Erythroblast (primary cell): ENCODE results near the gene LUM.

ENCODE experiments used
- DNase-seq, 2 experiments: peaks; one replicate each; lab custom pipeline; 2025; lab: John Stamatoyannopoulos, UW
- GATA1 ChIP-seq: IDR thresholded peaks from 2 replicates; pipeline ENCODE4 v1.6.1; 2011; ENCODE audit warnings: low read depth, mild to moderate bottlenecking, control low read depth, low read length, moderate library complexity
- POLR2A ChIP-seq: IDR thresholded peaks from 2 replicates; pipeline ENCODE4 v1.6.1; 2011; ENCODE audit warnings: mild to moderate bottlenecking, low read length

Gene LUM

GRCh38 chr12:91074851-91075250, 36.4 kb downstream of the LUM start:
- DNase-seq: no peak

DNA sequence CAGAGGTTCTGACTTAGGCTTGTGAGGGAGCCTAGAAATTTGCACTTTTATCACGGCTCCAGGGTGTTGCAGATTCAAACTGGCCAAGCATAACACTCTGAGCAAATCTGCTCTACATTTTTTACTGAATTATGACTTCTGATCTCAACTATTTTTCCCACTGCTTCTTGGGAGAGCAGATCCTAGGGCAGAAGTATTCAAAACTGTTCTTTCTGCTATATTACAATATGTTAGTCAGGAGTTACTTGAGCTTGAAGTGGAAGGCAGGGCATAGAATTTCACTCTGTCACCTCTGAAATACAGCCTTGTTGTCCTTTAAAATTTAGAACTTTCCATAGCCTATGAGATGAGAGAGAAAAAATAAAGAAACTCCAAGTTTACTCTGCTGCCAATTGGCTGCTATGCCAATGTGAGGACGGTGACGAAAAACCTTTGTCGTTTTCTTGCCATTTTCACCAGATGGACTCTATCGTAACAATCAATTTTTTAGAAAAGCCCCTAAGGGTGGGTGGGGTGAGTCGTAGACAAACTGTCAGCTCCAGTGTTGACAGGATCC, 37.1 kb downstream of the LUM start:
- no peak for TF ChIP-seq POLR2A
- TF ChIP-seq GATA1: no peak
- no peak for DNase-seq

More at GRCh38 chr12:91074851-91075250, 36.4 kb downstream of the LUM start:
- no peak for TF ChIP-seq GATA1
- no peak for TF ChIP-seq POLR2A

GRCh38 chr12:91073426-91073825, 37.9 kb downstream of the LUM start:
- TF ChIP-seq POLR2A (no peak), GATA1 (no peak)
- no peak for DNase-seq

DNA sequence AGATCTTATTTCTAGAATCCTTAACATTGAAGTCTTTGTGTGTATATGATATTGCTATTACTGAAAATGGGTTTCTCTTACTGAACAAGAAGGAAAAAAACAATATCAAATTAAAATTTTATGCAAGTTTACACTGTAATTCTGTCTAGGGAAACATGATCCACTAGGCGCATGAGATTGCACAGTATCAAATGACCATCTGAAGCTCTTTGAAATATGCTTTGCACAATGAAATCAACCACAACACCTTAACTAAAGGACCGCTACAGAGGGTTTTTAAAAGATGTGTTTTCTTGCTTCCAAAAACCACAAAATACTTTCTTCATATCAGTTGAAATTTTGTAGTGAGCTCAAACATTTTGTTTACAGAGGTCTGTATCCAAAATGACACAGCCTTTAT, 38.4 kb downstream of the LUM start:
- no peak for DNase-seq

GRCh38 chr12:91070936-91071335, 40.4 kb downstream of the LUM start:
- no peak for DNase-seq
- TF ChIP-seq GATA1: no peak
- TF ChIP-seq POLR2A: no peak

More for the DNA sequence above, 38.4 kb downstream of the LUM start:
- TF ChIP-seq POLR2A (no peak), GATA1 (no peak)

- DNase-seq: no peak
- no peak for TF ChIP-seq POLR2A
- no peak for TF ChIP-seq GATA1
Measured at GRCh38 chr12:91065396-91065795, 45.9 kb downstream of the LUM start.

DNA sequence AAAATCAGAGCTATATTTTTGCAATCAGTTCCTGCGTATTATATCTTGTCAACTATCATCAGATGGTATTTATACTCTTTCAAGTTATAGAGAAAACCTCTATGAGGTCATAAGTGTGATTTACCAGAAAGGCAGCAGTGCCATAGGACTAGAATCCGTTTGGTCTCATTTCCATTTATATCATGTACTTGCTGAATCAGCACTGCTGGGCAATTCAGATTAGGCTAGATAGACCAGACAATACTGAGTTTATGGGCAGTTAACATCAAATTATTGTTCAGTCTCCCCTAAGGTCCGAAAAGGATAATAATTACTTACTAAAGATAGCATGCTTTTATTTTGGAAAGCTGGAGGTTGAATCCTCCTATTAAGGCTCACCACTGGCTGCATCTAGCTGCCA, 46.7 kb downstream of the LUM start:
- no peak for TF ChIP-seq GATA1
- TF ChIP-seq POLR2A: no peak
- no peak for DNase-seq

GRCh38 chr12:91061091-91061490, 50.2 kb downstream of the LUM start:
- DNase-seq: no peak
- TF ChIP-seq GATA1 (no peak), POLR2A (no peak)

DNA sequence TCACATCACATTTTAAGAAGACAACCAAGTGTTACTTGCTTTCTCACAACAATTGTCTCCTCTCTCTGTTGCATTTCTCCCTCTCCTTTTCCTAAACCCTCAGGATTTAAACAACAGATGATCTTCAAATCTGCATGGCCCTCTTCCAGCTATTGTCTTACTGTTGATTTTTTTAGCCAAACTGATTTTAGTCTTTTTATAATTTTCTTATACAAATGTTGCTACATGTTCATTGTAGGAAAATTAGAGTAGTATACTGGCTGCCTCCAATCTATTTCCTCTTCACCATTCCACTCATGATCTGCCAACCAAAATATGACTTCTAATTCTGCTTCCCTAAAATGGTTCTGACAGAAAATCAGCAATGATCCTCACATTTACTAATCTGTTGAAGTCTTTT, 52.1 kb downstream of the LUM start:
- no peak for TF ChIP-seq POLR2A
- no peak for TF ChIP-seq GATA1

DNA sequence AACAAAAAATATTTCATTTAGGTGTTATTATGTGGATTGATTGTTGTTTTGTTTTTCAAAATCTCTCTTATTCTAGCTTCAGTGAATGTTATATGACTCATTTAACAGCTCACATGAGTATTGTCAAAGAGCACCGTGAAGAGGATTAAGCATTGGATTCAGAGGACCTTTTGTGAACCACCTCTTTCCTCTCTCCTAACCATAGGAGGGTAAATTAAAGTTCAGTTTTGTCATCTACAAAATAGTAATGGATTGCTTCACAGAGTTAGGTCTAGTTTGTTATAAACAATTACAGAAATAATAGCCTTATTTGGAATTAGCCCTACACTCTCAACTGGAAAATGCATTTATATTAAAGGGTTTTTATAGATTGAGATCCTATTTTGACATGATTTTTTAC, 52.5 kb downstream of the LUM start:
- no peak for TF ChIP-seq GATA1
- no peak for TF ChIP-seq POLR2A
- DNase-seq: no peak

More for the DNA sequence above, 52.1 kb downstream of the LUM start:
- no peak for DNase-seq

DNA sequence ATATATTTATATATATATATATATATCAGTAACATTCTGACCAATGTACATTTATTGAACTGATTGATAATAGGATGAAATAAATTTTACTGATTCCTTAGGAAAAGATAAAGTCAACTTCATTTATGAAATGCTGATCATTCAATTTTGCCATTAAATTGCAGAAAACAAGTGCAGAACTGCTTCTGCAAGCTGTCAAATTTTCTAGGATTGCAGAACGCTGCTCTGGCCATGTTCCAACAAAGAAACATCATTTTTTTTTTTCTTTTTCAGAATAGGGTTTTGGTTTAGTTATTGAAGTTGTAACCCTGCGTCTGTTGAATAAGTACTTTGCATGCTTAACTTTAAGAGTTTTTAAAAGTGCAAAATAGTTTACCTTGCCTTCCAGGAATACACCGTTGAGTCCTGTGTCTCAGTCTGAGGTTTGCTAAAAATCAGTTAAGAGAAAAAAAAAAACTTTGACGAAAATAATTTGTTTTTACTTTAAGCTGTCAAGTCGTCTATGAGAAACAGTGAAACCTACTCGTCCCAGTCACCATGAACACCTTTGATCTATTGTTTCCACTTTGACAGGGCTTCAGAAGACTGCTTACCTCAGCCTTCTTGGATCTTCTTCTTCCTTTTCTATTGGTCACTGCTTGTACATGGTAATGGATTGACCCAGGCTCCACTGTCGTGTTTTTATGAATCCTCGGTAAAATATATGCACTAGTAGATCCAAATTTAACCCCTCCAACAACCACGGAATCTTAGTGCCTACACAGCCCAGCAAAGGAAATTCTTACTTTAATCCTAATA, 53.7 kb downstream of the LUM start, which contains the start of gene KERA:
TSS of gene KERA (minus strand) at position 657 of the 798 bp plus-strand sequence. CDS start 1,743 bp downstream, outside the sequence.
- DNase-seq: no peak
- TF ChIP-seq GATA1: no peak
- no peak for TF ChIP-seq POLR2A

DNA sequence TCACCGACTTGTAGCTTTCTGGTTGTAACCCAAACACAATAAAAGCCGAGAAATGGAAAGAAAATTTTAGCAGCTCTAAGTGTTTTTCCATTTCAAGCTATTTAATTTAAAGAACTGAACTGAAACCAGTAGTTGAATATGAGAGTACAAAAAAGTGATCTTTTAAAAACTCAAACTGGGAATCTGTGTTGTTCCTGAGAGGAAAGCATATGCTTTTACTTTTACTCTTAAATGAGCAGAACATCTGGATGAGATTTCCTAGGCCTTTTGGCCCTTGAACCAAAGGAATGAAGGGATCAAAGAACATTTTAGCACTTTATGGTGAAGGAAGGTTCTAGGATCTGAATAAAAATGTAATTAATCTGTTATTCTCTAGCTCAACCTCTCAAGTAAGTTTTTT, 54.8 kb downstream of the LUM start:
- no peak for DNase-seq
- TF ChIP-seq GATA1 (no peak), POLR2A (no peak)

- no peak for TF ChIP-seq POLR2A
- no peak for TF ChIP-seq GATA1
- no peak for DNase-seq
Measured at GRCh38 chr12:91055976-91056375, 55.3 kb downstream of the LUM start.

DNA sequence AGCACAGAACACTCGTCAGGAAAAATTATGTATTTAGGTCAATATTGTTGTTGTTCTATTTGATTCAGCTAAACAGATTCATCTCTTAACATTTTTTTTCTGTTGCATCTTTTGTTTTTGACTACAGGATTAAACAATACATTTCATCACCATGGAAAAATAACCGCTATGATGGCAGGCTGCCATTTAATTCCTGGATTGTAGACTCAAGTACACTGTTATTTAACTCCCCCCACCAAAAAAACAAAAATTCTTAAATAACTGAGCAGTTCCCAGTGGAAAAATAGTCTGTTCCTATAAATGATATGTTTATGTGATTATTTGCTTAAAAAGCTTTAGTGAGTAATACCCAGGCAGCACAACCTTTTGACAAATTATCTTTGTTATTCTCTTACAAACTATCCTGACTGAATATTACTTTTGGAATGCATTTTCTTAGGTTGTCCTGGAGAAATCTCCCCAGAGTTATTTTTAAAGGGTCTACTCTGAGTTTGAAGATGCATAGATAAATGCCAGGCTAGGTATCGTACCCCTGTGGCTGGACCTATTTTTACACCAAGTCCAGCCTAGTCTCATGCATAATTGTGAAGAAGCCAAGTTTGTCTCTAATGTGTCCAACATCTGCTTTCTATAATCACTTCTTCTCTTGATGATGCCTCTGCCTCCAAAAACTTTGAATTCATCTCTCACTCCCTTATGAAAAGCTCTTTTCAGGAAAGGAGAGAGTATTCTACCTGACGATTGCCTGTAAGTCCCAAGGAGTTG, 57.2 kb downstream of the LUM start:
- DNase-seq: no peak
- TF ChIP-seq POLR2A (no peak), GATA1 (no peak)
